K562 (cell line): Measurements from ENCODE around the gene NR0B2. TPM values are rescaled to one million over a fixed set of nuclear protein-coding genes. Genes with fewer than 3 reads are reported as not detected.
A peak's percentile ranks its signal among the peaks of the same experiment; 100 is the strongest.

Experiments used
- ARHGAP35 ChIP-seq: fragments of 450-650 bp; IDR thresholded peaks from 2 replicates; pipeline ENCODE4 v1.6.1; 2018; ENCODE audit not compliant: partially characterized antibody
- BCL6 ChIP-seq: fragments of 250-450 bp; sonication (Bioruptor Pico); IDR thresholded peaks from 2 replicates; pipeline ENCODE4 v1.4.0; 2020
- ELF1 ChIP-seq: fragments of 200-800 bp; sonication (Bioruptor generic); IDR thresholded peaks from 2 replicates; pipeline ENCODE4 v1.6.1; 2016; ENCODE audit warnings: missing genetic modification characterization, missing compliant biosample characterization
- ELF2 ChIP-seq: fragments of 250-450 bp; sonication (Bioruptor Pico); IDR thresholded peaks from 2 replicates; pipeline ENCODE4 v1.5.0; 2021; ENCODE audit warnings: mild to moderate bottlenecking
- HCFC1 ChIP-seq: IDR thresholded peaks from 2 replicates; pipeline ENCODE4 v1.6.1; 2012; ENCODE audit warnings: low read depth, low read length, improper control_type of control experiment
- JUNB ChIP-seq: fragments of 450-650 bp; formaldehyde crosslinking; conservative IDR thresholded peaks from 2 replicates; pipeline ENCODE4 v1.4.0; 2020; ENCODE audit warnings: mild to moderate bottlenecking
- KAT2B ChIP-seq: IDR thresholded peaks from one replicate; pipeline ENCODE4 v1.6.1; 2012; ENCODE audit warnings: low read depth, mild to moderate bottlenecking, control low read depth, inconsistent platforms, low read length, moderate library complexity
- KLF1 ChIP-seq: fragments of 450-650 bp; IDR thresholded peaks from 2 replicates; pipeline ENCODE4 v1.6.1; 2016; ENCODE audit warnings: missing genetic modification characterization, missing compliant biosample characterization
- MCM5 ChIP-seq: fragments of 450-650 bp; IDR thresholded peaks from 2 replicates; pipeline ENCODE4 v1.6.1; 2016; ENCODE audit warnings: low read depth
- MIER1 ChIP-seq: fragments of 450-650 bp; IDR thresholded peaks from 2 replicates; pipeline ENCODE4 v1.6.1; 2016; ENCODE audit warnings: antibody characterized with exemption, mild to moderate bottlenecking, low read depth
- NCOA4 ChIP-seq: fragments of 450-650 bp; IDR thresholded peaks from 2 replicates; pipeline ENCODE4 v1.6.1; 2018; ENCODE audit warnings: mild to moderate bottlenecking; ENCODE audit not compliant: partially characterized antibody
- NFIX ChIP-seq: fragments of 250-450 bp; sonication (Bioruptor Pico); IDR thresholded peaks from 2 replicates; pipeline ENCODE4 v1.4.0; 2020; ENCODE audit warnings: low read depth, mild to moderate bottlenecking, moderate library complexity
- TARDBP ChIP-seq: fragments of 450-650 bp; IDR thresholded peaks from 2 replicates; pipeline ENCODE4 v1.6.1; 2016
- TEAD4 ChIP-seq, 2 experiments: sonication (generic) in 1 of 2; formaldehyde crosslinking in 1 of 2; IDR thresholded peaks; 2 replicates each; pipeline versions ENCODE4 v1.6.1 to v1.8.0; 2012 to 2022; ENCODE audit warnings: borderline replicate concordance in 1 of 2, inconsistent platforms in 1 of 2, low read length in 1 of 2, mild to moderate bottlenecking in 1 of 2, missing genetic modification reagents in 1 of 2
- polyA plus RNA-seq, 8 experiments: library from polyadenylated mRNA; depleted of rRNA in 4 of 8; stranded (reverse) in 5 of 8; unstranded in 3 of 8; fragments of >200 nt; fragmentation: Nextera tagmentation in 2 of 8; fragmentation: Illumina TruSeq in 1 of 8; extraction: Ambion mirVana in 2 of 8; extraction: Trizol in 1 of 8; gene quantifications; 2 replicates each; pipeline versions ENCODE4 v1.2.1 to v1.2.3, GENCODE V29; 2011 to 2014; ENCODE audit warnings: inconsistent platforms in 1 of 8, missing spikeins in 1 of 8
- total RNA-seq, 7 experiments: library from RNA; depleted of rRNA in 6 of 7; stranded (reverse); fragments of >200 nt in 6 of 7; fragmentation: Illumina TruSeq in 2 of 7; extraction: Trizol in 2 of 7; gene quantifications; 2 replicates each; pipeline versions ENCODE4 v1.2.1 to v1.2.3, GENCODE V29; 2011 to 2021; ENCODE audit warnings: low replicate concordance in 1 of 7
- TF ChIP-seq, protein P1 (sequence below): fragments of 250-450 bp; sonication (Bioruptor Pico); IDR thresholded peaks from 2 replicates; pipeline ENCODE4 v1.4.0; 2020; ENCODE audit warnings: mild to moderate bottlenecking, moderate library complexity, borderline replicate concordance
- TF ChIP-seq, protein P2 (sequence below): fragments of 450-650 bp; conservative IDR thresholded peaks from 2 replicates; pipeline ENCODE4 v1.6.1; 2016; ENCODE audit warnings: missing genetic modification characterization, low read depth, mild to moderate bottlenecking, control low read depth, missing compliant biosample characterization
- TF ChIP-seq, protein P3 (sequence below): fragments of 450-650 bp; IDR thresholded peaks from 2 replicates; pipeline ENCODE4 v1.6.1; 2016; ENCODE audit warnings: low read depth, mild to moderate bottlenecking, moderate library complexity
- TF ChIP-seq, protein P4 (sequence below): fragments of 450-650 bp; IDR thresholded peaks from 2 replicates; pipeline ENCODE4 v1.6.1; 2016; ENCODE audit warnings: borderline replicate concordance
- TF ChIP-seq, protein P5 (sequence below): sonication (generic); formaldehyde crosslinking; IDR thresholded peaks from 2 replicates; pipeline ENCODE4 v1.8.1; 2023; ENCODE audit warnings: mild to moderate bottlenecking, missing genetic modification reagents, moderate library complexity

NR0B2 gene
- total and polyA plus RNA-seq, 9 of the 15 experiments (the other 6 are each of a cell fraction or from before 2014, with no cell fraction given), result not detected

DNA sequence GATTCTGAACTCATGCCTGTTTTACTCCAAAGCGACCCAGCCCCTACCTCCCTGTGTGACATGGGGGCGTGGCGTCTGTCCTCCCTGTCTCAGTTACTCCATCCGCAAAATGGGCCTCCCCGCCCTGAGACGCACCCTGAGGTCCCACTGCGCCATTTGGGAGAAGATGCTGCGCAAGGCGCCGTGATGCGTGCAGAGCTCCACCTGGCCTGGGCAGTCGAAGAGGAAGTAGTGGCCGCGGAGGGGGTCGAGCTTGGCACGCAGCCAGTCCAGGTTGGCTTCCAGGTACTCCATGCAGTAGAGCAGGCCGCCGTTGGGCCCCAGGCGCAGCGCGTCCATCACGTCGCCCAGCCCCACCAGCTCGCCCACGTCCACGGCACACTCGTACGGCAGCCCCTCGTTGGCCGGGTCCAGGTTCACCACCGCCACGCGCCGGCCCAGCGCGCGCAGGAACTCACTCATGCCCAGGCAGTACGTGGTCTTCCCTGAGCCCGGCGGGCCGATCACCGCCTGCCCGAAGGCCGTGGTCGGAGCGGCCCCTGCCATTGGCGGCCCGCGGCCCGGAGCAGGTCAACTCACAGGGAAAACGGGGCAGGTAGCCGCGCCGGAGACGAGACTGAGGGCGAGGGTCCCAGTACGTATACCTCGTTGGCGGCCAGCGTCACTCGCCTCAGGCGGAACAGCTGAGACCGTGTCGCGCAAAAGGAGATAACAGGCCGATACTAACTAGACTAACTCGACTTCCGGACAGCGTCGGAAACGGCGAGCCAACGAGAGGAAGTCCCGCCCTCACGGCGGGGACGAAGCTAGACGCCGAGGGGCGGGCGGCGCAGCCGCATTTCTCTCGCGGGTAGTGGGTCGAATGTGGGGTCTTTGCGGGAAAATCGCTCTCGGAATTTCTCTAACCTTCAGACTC lies 24.0 kb downstream of the NR0B2 start, which contains the start of gene GPN2 (continued):
- TF ChIP-seq KLF1 (tag) (no peak; the same call in 1 of the 2 replicates), ELF2 (CRISPR knock-in tag) (peak; percentile 81; the same call in 1 of the 2 replicates), ARHGAP35 (no peak), MIER1 (no peak), BCL6 (CRISPR knock-in tag) (no peak), NFIX (CRISPR knock-in tag) (peak; percentile 57), NCOA4 (no peak), TEAD4 (IDR thresholded peaks at IDR 0.05; ENCODE audit: low read length) (peak; percentile 46; the same call in 1 of the 2 replicates), TEAD4 (CRISPR knock-in tag; IDR thresholded peaks at IDR 0.05; ENCODE audit: borderline replicate concordance) (no peak), TARDBP (no peak), MCM5 (no peak), HCFC1 (peak; percentile 64), JUNB (CRISPR knock-in tag) (no peak), ELF1 (tag) (peak; percentile 63; the same call in 1 of the 2 replicates), KAT2B (no peak)
- TF ChIP-seq, protein P1, sequence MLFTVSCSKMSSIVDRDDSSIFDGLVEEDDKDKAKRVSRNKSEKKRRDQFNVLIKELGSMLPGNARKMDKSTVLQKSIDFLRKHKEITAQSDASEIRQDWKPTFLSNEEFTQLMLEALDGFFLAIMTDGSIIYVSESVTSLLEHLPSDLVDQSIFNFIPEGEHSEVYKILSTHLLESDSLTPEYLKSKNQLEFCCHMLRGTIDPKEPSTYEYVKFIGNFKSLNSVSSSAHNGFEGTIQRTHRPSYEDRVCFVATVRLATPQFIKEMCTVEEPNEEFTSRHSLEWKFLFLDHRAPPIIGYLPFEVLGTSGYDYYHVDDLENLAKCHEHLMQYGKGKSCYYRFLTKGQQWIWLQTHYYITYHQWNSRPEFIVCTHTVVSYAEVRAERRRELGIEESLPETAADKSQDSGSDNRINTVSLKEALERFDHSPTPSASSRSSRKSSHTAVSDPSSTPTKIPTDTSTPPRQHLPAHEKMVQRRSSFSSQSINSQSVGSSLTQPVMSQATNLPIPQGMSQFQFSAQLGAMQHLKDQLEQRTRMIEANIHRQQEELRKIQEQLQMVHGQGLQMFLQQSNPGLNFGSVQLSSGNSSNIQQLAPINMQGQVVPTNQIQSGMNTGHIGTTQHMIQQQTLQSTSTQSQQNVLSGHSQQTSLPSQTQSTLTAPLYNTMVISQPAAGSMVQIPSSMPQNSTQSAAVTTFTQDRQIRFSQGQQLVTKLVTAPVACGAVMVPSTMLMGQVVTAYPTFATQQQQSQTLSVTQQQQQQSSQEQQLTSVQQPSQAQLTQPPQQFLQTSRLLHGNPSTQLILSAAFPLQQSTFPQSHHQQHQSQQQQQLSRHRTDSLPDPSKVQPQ (CRISPR knock-in tag), result no peak
- TF ChIP-seq, protein P2, sequence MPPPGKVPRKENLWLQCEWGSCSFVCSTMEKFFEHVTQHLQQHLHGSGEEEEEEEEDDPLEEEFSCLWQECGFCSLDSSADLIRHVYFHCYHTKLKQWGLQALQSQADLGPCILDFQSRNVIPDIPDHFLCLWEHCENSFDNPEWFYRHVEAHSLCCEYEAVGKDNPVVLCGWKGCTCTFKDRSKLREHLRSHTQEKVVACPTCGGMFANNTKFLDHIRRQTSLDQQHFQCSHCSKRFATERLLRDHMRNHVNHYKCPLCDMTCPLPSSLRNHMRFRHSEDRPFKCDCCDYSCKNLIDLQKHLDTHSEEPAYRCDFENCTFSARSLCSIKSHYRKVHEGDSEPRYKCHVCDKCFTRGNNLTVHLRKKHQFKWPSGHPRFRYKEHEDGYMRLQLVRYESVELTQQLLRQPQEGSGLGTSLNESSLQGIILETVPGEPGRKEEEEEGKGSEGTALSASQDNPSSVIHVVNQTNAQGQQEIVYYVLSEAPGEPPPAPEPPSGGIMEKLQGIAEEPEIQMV (tag), result no peak
- TF ChIP-seq, protein P3, sequence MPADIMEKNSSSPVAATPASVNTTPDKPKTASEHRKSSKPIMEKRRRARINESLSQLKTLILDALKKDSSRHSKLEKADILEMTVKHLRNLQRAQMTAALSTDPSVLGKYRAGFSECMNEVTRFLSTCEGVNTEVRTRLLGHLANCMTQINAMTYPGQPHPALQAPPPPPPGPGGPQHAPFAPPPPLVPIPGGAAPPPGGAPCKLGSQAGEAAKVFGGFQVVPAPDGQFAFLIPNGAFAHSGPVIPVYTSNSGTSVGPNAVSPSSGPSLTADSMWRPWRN, result no peak
- TF ChIP-seq, protein P4, sequence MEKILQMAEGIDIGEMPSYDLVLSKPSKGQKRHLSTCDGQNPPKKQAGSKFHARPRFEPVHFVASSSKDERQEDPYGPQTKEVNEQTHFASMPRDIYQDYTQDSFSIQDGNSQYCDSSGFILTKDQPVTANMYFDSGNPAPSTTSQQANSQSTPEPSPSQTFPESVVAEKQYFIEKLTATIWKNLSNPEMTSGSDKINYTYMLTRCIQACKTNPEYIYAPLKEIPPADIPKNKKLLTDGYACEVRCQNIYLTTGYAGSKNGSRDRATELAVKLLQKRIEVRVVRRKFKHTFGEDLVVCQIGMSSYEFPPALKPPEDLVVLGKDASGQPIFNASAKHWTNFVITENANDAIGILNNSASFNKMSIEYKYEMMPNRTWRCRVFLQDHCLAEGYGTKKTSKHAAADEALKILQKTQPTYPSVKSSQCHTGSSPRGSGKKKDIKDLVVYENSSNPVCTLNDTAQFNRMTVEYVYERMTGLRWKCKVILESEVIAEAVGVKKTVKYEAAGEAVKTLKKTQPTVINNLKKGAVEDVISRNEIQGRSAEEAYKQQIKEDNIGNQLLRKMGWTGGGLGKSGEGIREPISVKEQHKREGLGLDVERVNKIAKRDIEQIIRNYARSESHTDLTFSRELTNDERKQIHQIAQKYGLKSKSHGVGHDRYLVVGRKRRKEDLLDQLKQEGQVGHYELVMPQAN, result peak; percentile 96; the same call in 1 of the 2 replicates
- TF ChIP-seq, protein P5, sequence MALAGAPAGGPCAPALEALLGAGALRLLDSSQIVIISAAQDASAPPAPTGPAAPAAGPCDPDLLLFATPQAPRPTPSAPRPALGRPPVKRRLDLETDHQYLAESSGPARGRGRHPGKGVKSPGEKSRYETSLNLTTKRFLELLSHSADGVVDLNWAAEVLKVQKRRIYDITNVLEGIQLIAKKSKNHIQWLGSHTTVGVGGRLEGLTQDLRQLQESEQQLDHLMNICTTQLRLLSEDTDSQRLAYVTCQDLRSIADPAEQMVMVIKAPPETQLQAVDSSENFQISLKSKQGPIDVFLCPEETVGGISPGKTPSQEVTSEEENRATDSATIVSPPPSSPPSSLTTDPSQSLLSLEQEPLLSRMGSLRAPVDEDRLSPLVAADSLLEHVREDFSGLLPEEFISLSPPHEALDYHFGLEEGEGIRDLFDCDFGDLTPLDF (CRISPR knock-in tag), result 0 out of 2 replicates have a peak, but pooled peaks have one; percentile 78
